Measurements from ENCODE around the gene MAGT1.
"Not testable (repeated sequence)": the region's sequence is repeated elsewhere in the genome, so short reads cannot be mapped to it uniquely, and the experiment has no call there.

GRCh38 chrX:77919370-77919769, 24.1 kb upstream of the MAGT1 start:
- not testable (repeated sequence) for TF ChIP-seq CTCF, POLR2A (IDR thresholded peaks at IDR 0.05)
